Kidney epithelial cell (primary cell): ENCODE results near the gene FAM131B. TPM values are rescaled to one million over a fixed set of nuclear protein-coding genes. Genes with fewer than 3 reads are reported as not detected.

Experiments used
- DNase-seq: peaks from one replicate; pipeline ENCODE4 v3.0.0-alpha.2; 2010; ENCODE audit warnings: low read depth
- H3K27me3 ChIP-seq: 2 replicates; pipeline ENCODE4 v1.6.0; 2011; ENCODE audit warnings: low read length; ENCODE audit not compliant: control insufficient read depth, insufficient read depth
- H3K36me3 ChIP-seq: 2 replicates; pipeline ENCODE4 v1.5.1; 2011; ENCODE audit warnings: low read length; ENCODE audit not compliant: control insufficient read depth, insufficient read depth
- H3K4me3 ChIP-seq: 2 replicates; pipeline ENCODE4 v1.5.1; 2011; ENCODE audit warnings: low read depth, mild to moderate bottlenecking, control low read depth, low read length
- CTCF ChIP-seq: IDR thresholded peaks from 2 replicates; pipeline ENCODE4 v1.5.1; 2011; ENCODE audit warnings: mild to moderate bottlenecking, moderate library complexity, low read length, control low read depth, inconsistent platforms; ENCODE audit not compliant: insufficient read depth, poor library complexity, severe bottlenecking
- total RNA-seq: library from RNA; depleted of rRNA; stranded (reverse); fragments of >200 nt; gene quantifications from 2 replicates; pipeline ENCODE4 v1.2.3, GENCODE V29; 2015

Gene FAM131B
- total RNA-seq, 1 donor from 2014 or later, result 1.3 TPM

- H3K27me3 ChIP-seq, result peaks cover 5% of the 10 kb centered on the region
- DNase-seq, result no peak
- H3K36me3 ChIP-seq, result no peaks in the 10 kb centered on the region
- no peak for TF ChIP-seq CTCF
- H3K4me3 ChIP-seq, result no peak overlapping the region
Measured at GRCh38 chr7:143351574-143351973, 10.9 kb downstream of the FAM131B start.

DNA sequence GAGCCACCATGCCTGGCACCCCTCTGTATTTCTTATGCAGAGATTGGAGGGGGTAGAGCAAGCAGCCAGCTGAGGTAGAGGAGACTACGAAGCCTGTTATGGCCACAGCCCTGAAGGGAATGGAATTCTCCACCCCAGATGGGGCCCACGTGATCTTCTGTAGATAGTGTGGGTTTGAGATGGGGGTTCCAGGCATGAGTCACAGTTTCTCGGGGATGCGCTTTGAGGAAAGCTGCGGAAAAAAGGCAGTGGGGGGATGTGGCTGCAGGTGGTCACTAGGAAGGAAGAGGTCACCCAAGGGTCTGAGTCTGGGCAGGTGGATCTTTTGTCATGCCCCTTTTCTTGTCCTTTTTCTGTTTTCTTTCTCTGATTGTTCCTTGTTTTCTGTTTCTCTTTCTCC lies 11.5 kb downstream of the FAM131B start:
- H3K27me3 ChIP-seq, result peaks cover 8% of the 10 kb centered on the region
- no peak overlapping the region for H3K4me3 ChIP-seq
- no peak for DNase-seq
- H3K36me3 ChIP-seq, result no peaks in the 10 kb centered on the region
- no peak for TF ChIP-seq CTCF

DNA sequence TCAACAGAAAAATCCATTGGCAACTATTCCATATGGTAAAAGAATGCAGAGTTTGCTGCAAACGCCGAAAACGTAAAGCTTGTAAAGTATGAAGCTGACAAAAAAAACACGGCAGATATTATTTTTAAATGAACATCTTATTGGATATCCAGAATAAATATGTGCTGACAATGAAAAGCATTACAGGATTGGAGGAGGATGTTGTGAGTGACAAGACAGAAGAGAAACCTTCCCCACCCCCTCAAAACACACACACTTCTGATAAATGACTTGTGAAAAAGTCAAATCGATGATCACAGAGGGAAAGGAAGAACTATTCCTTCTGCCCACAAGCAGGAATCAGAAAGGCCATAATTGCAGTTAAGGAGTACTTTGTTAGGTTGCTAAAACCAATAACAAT lies 14.6 kb downstream of the FAM131B start:
- no peak for TF ChIP-seq CTCF
- DNase-seq, result no peak
- Histone ChIP-seq H3K27me3 (peaks cover 17% of the 10 kb centered on the region), H3K36me3 (no peaks in the 10 kb centered on the region), H3K4me3 (no peak overlapping the region)

- DNase-seq, result no peak
- Histone ChIP-seq H3K36me3 (no peaks in the 10 kb centered on the region), H3K27me3 (peaks cover 17% of the 10 kb centered on the region), H3K4me3 (no peak overlapping the region)
- TF ChIP-seq CTCF, result no peak
Measured at GRCh38 chr7:143346018-143346417, 16.5 kb downstream of the FAM131B start.

DNA sequence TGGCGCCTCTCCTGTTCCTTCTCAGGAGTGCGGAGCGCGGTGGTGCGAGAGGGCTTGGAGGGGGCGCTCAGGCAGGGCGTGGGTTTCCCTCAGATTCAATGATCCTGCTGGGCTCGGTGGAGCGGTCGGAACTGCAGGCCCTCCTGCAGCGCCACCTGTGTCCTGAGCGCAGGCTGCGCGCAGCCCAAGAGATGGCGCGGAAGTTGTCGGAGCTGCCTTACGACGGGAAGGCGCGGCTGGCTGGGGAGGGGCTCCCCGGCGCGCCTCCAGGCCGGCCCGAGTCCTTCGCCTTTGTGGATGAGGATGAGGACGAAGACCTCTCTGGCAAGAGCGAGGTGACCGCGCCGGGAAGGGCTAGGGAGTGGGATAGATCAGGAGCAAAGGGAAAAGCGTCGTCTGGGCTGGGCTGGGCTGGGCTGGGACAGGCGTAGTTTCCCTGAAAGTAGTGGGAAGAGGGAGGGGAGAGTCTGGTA lies 17.0 kb downstream of the FAM131B start:
- Histone ChIP-seq H3K27me3 (peaks cover 16% of the 10 kb centered on the region), H3K4me3 (no peak overlapping the region), H3K36me3 (no peaks in the 10 kb centered on the region)
- DNase-seq, result peak; percentile 9
- TF ChIP-seq CTCF, result peak; percentile 77

- H3K36me3 ChIP-seq, result no peaks in the 10 kb centered on the region
- DNase-seq, result no peak
- H3K4me3 ChIP-seq, result no peak overlapping the region
- peaks cover 15% of the 10 kb centered on the region for H3K27me3 ChIP-seq
- TF ChIP-seq CTCF, result no peak
Measured at GRCh38 chr7:143343596-143343995, 18.9 kb downstream of the FAM131B start.
